ENCODE results near the gene PSMC1.

The PSMC1 gene

DNA sequence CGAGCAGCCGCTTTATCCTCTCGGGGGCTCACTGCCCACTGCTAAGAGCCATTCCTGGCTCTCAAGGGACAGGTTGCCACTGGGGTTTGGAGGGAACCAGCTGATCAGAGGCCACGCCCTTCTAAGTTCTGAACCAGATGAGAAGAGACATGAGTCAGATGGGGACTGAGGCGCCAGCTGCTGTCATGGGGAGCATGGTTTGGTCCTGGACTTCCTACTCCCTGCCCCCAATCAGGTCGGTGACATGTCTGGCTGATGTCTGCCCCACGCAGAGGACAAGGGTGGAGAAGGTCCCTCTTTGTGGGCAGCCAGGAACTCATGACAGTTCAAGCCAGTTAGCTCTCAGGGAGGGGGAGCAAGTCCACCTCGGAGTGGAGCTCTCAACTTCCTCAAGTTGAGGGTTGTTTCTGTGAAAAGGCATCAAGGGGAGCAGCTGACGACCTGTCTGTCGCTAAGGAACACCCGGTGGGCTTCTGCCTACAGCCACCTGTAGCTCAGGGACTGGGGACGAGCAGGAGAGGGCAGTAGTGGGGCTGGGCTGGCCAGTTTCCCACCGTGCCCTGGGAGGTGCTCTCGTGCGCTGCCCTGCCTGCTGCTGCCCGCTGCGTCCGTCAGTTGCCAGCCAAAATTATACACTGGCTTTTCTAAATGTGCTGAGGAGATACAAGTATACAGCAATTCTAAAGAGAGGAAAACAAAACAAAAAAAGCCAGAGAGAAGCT, 20.5 kb downstream of the PSMC1 start:
- DNase-seq, result no peak

DNA sequence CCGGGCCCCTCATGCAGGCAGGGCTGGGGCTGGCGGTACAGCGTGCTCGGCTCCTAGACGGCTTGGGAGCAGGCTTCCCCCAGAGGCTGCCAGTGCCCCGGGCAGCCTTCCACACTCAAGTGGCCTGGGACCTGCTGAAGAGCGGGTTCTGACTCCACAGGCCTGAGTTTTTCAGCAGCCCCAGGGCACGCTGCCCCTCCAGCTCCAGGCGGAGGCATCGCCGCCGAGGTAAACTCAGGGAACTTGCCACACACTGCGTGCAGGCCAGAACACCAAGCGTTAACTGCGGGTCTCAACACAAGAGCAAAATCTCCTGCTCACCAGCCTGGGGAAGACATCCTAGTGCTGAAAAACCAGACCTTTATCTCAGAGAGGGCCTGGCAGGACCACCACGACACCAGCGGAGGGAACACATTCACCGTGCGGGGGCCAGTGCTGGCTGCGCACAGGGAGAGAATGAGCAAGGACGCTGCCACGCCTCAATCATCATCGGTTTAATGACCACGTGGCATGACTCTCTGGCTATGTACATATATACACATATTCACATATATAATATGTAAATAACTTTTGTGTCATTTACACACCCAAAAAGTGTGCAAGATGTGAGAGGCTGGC, 21.3 kb downstream of the PSMC1 start:
- no peak for DNase-seq

DNA sequence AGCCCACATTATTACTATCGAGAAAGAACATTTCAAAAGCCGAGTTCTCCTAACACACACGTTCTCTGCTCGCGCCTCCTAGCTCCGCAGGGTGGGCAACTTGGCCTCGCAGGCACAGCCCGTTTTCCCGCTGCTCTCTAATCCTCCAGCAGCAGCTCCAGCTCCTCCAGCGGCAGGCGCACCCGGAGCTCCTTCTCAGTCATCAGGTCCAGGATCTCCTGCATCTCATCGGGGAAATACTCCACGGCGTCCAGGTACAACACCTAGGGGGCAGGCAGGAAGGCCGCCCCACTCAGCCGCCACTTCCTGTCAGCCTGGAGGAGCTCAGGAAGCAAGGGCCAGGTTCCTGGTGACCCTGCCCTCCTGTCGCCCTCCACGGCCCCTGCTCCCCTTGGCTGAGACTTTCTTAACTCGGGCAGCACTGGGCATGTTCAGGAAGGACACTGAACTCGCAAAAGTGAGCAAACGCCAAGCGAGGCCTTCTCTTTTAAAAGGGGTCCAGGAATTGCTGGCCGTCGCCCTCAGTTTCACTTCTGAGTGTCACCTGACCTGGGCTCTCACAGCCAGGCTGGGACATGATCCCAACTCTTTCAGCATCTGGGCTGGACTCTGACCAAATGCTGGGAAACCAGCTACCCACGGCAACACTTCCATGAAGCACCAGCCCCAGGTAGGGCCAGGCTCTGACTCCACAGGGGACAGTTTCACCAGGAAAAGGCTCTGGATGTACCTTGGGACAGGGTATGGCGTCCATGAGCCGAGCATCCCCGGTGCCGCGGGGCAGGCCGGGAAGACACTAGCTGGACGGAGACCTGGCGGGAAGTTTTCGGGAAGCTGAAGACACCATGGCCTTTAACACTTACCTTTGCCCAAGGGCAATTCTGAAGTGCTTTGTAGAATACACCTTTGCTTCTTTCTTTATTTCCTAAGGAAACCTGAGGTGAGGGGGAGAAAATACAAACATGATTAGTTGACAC, 22.1 kb downstream of the PSMC1 start:
- DNase-seq, result no peak

DNA sequence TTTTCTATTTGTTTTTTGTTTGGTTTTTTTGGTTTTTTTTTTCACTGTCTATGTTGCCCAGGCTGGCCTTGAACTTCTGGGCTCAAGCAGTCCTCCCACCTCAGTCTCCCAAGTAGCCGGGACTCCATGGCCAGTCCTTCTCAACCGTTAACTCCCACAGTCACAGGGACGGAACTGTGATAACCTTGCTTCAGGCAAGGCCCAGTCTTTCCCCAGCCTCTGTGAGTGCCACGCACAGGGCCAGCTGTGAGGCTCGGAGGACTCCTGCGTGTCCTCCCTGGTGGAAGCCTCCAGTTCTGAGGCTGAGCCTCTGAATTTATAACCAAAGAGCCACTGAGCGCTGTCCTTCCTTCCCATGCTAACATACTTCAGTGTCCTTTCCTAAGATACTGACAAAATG, 23.7 kb downstream of the PSMC1 start:
- no peak for DNase-seq

DNA sequence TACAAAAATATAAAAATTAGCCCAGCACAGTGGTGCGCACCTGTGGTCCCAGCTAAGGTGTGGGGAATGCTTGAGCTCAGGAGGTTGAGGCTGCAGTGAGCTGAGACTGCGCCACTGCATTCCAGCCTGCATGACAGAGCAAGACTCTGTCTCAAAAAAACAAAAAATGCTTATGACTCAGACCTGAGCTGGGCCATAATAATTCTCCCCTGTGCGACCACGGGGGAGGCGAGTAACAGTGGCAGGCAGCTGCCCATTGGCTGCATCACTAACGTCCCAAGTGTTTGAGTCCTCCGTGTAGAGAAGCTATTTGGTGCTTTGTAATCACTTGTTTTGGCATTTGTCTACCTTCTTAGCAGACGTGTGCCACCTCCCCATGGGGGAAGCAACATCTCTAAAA, 24.9 kb downstream of the PSMC1 start:
- DNase-seq, result no peak

DNA sequence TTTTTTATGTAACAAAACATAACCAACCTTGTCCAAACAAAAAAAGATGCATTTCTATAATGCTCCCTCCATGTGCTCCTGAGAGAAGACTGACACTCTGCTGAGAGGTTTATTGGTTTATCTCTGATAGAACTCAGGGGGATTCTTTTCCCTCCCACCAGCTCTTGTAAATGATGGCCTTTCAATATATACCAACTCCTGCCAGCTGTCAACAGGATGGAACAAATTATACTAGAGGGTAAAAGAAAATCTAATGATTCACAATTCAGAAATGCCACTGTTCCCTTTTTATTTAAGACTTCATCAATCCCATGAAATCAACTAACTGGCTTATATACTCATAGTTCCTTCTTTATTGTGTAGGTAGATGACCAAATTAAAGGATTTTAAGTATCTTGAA, 25.4 kb downstream of the PSMC1 start:
- DNase-seq, result no peak

DNA sequence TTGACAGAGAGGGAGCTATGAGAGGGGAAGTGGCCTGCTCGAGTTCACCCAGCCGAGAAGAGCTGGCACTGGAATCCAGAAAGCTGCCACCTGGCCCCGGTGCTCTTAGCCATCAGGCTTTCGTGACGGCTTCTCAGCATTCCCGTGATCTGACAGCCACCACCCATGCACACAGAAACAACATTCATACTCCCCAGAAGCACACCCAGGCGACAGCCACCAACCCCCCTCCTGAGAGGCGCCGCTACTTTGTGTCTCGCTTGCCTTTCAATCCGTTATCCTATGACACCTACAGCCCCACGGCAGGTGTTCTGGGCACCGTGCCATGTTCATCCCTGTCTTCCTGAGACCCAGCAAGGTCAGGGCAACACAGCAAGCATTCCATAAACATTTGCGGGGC, 31.4 kb downstream of the PSMC1 start:
- no peak for DNase-seq

DNA sequence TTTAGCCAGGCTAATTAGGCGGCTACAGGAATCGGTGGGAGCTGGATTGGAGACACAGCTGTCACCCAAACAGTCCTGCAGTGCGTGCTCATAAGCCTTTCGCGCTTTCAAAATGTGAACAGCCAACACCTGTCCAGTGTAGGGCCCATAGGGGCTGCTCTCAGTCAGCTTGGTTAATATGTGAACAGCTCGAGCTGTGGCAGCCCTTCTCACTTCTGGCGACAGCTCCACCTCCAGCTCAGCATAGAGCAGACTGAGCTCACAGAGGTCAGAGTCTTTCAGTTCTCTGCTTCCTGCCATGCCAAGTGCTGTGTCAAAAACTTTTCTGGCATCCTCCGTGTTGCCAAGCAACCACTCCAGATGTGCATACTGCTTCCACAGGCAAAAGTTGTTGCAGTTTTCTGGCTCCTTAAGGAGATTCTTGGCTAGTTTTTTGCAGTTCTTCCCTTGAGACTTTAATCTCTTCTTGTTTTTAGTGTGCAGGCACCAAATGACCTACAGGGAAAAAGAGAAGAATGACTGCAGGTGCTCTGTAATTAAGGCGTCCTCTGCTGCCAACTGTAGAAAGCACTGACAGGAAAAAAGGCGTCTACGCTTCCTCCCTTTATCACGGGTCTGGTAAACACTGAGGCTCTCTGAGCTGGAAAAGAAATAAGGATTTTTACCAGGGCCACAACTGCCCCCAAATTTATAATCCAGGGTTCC, 32.5 kb downstream of the PSMC1 start:
- peak; percentile 23 for DNase-seq

DNA sequence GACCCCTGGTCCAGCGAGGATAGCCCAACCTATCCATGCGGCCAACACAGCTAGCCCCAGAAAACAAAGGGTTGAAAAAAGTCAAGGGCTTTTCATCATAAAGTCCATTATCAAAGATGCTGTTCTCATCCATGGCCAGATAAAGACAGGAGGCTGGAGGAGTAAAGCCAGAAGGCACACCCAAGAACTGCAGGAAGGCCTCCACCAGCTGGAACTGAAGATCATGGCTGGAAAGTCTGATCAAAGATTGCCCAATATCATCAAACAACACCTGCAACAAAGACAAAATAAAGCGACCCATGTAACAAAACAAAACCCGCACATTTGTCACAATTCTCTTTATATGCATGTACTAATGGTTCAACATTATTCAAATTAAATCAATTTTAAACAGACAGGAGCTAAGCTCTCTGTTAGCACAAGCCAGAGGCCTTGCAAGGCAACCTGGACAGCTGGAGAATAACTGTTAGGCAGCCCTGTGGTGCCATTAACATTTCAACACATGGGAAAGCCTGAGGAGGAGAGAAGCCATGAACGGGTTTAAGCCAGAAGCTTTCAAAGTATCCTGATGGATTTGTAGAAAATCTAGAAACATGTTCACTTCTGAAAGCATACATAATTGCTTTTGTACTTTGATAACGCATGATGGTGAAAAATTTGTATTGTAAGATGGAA, 34.1 kb downstream of the PSMC1 start:
- DNase-seq, result no peak

DNA sequence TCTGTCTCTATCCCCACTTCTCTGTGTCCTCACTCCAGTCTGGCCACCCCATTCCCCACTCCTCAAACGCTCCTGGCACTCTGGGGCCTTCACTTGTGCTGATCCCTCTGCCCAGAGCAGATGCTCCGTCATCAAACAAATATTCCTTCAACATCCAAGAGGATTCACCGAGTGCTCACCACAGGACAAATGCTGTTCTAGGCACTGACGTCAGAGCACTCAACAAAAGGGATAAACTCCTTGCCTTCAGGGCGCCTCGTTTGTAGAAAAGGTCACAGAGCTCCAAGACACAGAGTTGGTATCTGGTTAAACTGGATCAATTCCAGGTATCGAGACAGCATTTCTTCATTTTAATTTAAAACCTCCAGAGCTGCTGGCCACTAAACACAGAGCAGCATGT, 35.3 kb downstream of the PSMC1 start:
- no peak for DNase-seq

DNA sequence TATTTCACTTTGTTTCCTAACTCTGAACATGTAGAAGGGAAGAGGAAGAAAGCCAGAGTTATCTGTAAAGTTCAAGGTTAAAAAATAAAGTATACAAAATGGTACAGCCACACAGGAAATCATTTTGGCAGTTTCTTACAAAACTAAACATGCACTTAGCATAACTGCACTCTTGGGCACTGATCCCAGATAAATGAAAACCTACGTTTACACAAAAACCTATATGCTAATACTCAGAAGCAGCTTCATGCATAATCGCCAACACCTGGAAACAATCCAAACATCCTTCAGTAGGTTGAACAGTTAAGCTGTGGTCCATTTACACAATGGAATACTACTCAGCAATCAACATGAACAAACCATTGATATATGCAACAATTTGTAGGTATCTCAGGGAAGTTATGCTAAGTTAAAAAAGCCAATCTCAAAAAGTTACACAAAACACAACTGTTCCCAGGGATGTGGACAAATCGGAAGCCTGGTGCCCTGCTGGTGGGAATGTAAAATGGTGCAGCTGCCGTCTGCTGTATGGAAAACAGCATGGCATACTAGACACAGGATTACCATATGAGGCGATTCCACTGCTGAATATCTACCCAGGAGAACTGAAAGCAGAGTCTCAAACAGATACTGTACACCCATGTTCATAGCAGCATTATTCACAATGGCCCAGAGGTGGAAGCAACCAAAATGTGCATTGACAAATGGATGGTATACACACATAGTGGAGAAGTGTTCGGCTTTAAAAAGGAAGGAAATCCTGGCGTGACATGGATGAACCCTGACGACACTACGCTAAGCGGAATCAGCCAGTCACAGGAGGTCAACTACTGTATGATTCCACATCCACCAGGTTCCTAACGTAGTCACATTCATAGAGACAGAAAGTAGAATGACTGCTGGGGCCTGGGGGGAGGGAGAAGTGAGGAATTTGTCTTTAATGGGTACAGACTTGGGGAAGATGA, 37.7 kb downstream of the PSMC1 start:
- DNase-seq, result peak; percentile 20

DNA sequence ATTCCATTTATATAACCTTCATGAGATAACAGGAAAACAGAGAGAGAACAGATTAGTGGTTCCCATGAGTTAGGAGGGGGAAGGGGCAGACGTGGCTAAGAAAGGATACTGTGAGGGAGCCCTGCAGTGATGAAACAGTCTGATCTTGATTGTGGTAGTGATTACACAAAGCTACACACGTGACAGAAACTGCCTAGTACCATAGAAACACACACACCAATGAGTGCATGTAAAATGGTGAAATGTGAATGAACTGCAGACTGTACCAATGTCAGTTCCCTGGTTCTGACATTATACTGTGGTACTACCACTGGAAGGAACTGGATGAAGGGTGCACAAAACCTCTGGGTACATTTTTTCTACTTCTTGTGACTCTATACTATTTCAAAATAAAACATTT, 38.5 kb downstream of the PSMC1 start:
- DNase-seq, result no peak

DNA sequence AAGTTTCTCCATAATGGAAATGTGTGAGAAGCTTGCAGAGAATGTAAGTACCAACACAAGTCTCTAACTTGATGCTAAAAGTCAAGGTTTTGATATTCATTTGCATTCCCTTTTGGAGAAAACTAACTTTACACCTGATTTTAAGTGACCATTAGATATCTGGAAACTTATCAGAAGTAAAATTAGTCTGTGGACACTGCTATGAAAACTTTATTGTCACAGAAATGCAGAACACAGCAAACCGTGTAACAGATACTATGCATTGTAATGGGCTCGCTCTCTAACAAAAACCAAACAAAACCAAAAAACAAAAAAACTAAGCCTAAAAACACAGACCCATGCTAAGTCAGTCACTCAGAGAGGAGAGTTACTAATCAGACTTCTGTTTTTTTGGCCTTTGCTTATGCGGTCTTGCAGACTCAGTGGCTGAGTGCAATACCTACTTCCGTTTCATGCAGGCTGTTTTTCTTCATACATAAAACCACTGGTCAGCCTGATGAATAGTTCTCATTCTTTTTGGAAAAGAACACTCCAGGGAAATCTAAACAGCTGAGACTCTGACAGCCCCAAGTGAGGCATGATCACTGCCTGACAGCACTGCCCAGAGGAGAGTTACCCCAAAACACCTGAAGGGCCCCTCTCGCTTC, 39.6 kb downstream of the PSMC1 start:
- no peak for DNase-seq

DNA sequence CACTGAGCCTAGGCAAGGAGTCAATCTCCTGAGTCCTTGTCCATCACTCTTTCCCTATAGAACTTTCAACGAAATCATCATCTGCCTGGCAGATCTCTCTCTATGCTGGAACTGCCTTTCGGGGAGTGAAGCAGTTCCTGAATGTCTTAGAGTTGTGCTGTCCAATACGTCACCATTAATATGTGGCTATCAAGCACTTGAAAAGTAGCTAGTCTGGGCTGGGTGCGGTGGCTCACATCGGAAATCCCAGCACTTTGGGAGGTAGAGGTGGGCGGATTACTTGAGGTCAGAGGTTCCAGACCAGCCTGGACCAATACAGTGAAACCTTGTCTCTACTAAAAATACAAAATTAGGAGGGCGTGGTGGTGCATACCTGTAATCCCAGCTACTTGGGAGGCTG, 40.3 kb downstream of the PSMC1 start:
- DNase-seq, result no peak

DNA sequence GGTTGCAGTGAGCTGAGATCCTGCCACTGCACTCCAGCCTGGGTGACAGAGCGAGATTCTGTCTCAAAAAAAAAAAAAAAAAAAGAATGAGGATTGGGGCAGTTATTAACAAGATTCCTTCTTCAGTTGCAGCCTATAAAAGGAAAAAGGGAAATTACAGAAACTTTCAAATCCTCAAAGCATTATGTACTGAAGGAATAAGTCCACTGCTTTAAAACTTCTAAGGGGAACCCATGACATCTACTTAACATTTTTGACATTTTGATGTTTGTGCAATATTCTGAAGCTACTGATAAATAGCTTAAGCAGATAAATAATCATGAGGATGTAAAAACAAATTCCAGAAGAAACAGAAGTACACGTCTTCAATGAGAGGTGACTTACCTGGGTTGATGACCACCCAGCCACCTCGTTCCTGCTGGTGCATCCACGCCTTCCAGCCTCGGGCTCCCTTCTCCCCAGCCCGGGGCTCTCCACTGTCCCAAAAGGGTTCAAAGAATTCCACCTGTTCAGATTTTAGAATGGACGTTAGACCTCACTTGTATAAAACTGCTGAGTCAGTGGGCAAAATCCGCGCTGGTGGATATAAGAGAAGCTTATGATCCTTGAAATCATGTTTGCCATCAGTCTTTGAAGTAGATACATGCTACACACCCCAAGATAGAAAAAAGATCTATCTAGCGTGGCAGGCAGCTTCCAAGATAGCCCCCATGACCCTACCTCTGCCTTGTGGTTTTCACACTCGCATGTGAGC, 41.7 kb downstream of the PSMC1 start:
- DNase-seq, result no peak

DNA sequence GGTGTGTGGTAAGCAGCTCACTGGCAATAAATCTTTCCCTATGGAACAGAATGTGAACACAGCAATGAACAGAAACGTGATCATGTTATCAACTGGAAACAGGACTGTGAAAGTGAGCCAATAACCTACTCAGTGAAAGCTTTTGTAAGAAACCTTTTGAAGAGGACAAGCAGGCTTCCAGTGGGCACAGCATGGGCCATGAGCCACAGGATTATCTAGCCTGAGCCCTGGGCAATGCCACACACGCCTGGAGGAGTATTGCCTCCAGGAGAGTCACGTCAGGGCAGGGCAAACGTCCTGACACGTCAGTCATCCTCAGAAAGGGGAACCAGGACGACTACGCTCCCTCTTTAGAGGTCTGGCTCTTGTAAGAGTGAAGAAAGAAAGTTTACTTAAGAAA, 43.1 kb downstream of the PSMC1 start:
- DNase-seq, result no peak

DNA sequence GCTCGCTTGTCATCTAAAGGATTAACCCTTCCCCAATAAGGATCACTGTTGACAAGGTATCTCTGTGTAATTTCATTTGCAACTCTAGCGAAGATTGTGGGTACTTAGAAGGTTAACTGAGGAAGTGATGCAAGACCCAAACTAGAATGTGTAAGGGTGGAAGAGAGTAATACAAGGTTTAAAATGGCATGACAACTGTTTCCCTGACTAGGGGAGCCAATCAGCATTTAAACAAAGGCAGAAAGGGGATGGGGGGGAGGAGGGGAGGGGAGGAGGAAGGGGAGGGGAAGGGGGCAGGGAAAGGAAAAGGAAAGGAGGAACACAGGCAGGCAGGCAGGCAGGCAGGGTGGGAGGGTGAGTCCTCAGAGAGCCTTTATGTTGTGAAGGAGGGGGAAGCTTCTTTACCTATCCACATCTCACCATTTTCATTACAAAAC, 44.3 kb downstream of the PSMC1 start:
- DNase-seq, result no peak

DNA sequence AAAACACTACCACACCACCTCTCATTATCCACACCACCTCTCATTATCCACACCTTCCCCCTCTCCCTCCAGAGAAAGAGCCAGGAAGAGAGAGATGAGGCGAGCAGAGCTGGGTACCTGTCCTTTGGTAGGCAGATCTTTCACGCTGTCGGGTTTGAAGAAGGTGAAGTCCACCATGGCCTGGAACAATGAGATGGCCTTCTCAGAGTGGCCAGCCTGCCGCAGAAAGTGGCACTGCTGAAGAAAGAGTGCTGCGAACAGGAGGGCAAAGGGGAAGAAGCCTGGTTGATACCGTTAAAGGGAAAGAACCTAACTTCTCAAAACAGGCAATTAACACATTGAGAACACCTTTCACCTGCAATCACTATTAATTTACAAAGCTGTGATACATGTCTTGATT, 44.8 kb downstream of the PSMC1 start:
- DNase-seq, result no peak

DNA sequence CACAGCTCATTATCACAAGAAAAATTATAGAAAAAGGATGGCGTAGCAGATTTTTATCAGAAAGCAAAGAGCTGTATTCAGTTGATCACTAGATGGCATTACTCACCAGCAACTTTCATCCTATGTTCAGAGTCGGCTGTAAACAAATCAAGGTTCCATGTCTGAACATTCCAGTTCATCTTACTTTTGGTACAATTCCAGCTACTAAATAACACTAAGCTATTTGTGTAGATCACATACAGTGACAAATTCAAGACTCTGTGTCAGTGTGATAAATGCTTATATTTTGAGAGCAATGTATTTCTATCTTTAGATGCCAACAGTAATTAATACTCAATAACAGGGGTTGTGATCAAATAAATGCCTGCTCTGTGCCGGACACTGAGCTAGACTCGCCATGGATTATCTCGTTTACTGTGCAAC, 45.3 kb downstream of the PSMC1 start:
- DNase-seq, result peak; percentile 27

All from NCI-H2081 treated with DMSO at 0.1 percent for 48 hours (cell line).